Sigmoid colon (tissue), 7 donors: Measurements from ENCODE around the gene LAD1. TPM values are rescaled to one million over a fixed set of nuclear protein-coding genes. Genes with fewer than 3 reads are reported as not detected.

Source experiments
- DNase-seq: peaks from one replicate; pipeline ENCODE4 v3.0.0-alpha.2; 2019
- H3K27ac ChIP-seq, 4 donors: fragments of 200-600 bp; sonication (generic); one replicate each; pipeline ENCODE4 v1.5.1; 2016 to 2019; ENCODE audit warnings: mild to moderate bottlenecking in 1 of 4
- H3K27me3 ChIP-seq, 3 donors: fragments of 200-600 bp; sonication (generic); one replicate each; pipeline ENCODE4 v1.5.1; 2019; ENCODE audit warnings: mild to moderate bottlenecking in 1 of 3
- H3K36me3 ChIP-seq, 4 donors: fragments of 200-600 bp; sonication (generic); one replicate each; pipeline ENCODE4 v1.5.1; 2016 to 2019
- H3K4me1 ChIP-seq, 4 donors: fragments of 200-600 bp; sonication (generic); one replicate each; pipeline ENCODE4 v1.5.1; 2017 to 2019
- H3K4me3 ChIP-seq, 4 donors: fragments of 200-600 bp; sonication (generic); one replicate each; pipeline ENCODE4 v1.5.1; 2017 to 2019; ENCODE audit warnings: mild to moderate bottlenecking in 2 of 4, moderate library complexity in 1 of 4
- H3K9me3 ChIP-seq, 4 donors: fragments of 200-600 bp in 3 of 4; sonication (generic) in 3 of 4; one replicate each; pipeline versions ENCODE4 v1.5.1 to v1.6.1; 2013 to 2019
- CTCF ChIP-seq, 4 experiments: fragments of 450-650 bp in 3 of 4; fragments of 200-600 bp in 1 of 4; IDR thresholded peaks; one replicate each; pipeline ENCODE4 v1.5.1; 2016 to 2019; ENCODE audit warnings: antibody characterized with exemption in 4 of 4, mild to moderate bottlenecking in 3 of 4, moderate library complexity in 2 of 4
- EP300 ChIP-seq, 4 donors: sonication (generic); formaldehyde crosslinking; IDR thresholded peaks; one replicate each; pipeline ENCODE4 v1.6.1; 2017; ENCODE audit warnings: antibody characterized with exemption in 4 of 4
- POLR2A ChIP-seq, 2 donors: fragments of 450-650 bp; IDR thresholded peaks; one replicate each; pipeline ENCODE4 v1.6.1; 2016; ENCODE audit warnings: antibody characterized with exemption in 2 of 2, mild to moderate bottlenecking in 2 of 2, moderate library complexity in 2 of 2
- POLR2AphosphoS5 ChIP-seq, 4 donors: sonication (generic); formaldehyde crosslinking; IDR thresholded peaks; one replicate each; pipeline ENCODE4 v1.6.1; 2017; ENCODE audit warnings: antibody characterized with exemption in 4 of 4
- WGBS, 2 donors: extraction: QIAGEN DNeasy Blood & Tissue Kit; methylation state at CpG; one replicate each; pipeline ENCODE4 v1.1.7; 2013; 5-methylcytosine and 5-hydroxymethylcytosine counted together
- intact Hi-C: fragments of 100-400 bp; cut with DNase I; formaldehyde crosslinking; loops from one replicate; pipeline ENCODE4 v1.15.1; 2023
- polyA plus RNA-seq, 3 donors: library from polyadenylated mRNA; stranded (reverse); fragments of 200-250 nt; gene quantifications; one replicate each; pipeline ENCODE4 v1.2.3, GENCODE V29; 2013
- total RNA-seq, 4 donors: library from RNA; depleted of rRNA; stranded (reverse); fragments of >200 nt; gene quantifications; one replicate each; pipeline ENCODE4 v1.1.0, GENCODE V29; 2016
- donor health status: healthy with polysubstance abuse.
- donor health status: Bipolar disorder and iron deficiency.
- donor health status: healthy.

Gene LAD1
- total and polyA plus RNA-seq, 7 donors = 63.7 to 151 (median 102) TPM; not detected in 4

GRCh38 chr1:201360901-201361651 is 38.0 kb downstream of the LAD1 start:
- H3K4me1 ChIP-seq = no peaks in the 10 kb centered on the region
- intact Hi-C loops = loop anchor here (1.0 kb wide), 1 partner anchor 107 kb away; no protein-coding TSS in a partner anchor
- WGBS, 2 donors = 76 to 84% methylated on average over 15 of the region's 15 CpGs

GRCh38 chr1:201360486-201360885 is 38.6 kb downstream of the LAD1 start:
- Histone ChIP-seq H3K27ac (no peak overlapping the region), H3K4me3 (no peak overlapping the region), H3K9me3 (no peaks in the 10 kb centered on the region), H3K36me3 (no peaks in the 10 kb centered on the region), H3K4me1 (no peaks in the 10 kb centered on the region), H3K27me3 (no peaks in the 10 kb centered on the region)
- intact Hi-C loops = no loop called here
- no peak for DNase-seq
- TF ChIP-seq POLR2A (IDR thresholded peaks at IDR 0.05) = no peak
- no peak for TF ChIP-seq EP300 (IDR thresholded peaks at IDR 0.05)
- no peak for TF ChIP-seq POLR2AphosphoS5 (IDR thresholded peaks at IDR 0.05)
- no peak for TF ChIP-seq CTCF (IDR thresholded peaks at IDR 0.05)
- WGBS, 2 donors = 73 to 86% methylated on average over 7 of the region's 7 CpGs

More at GRCh38 chr1:201360901-201361651, 38.0 kb downstream of the LAD1 start:
- no peaks in the 10 kb centered on the region for H3K36me3 ChIP-seq
- H3K27ac ChIP-seq = no peak overlapping the region
- no peaks in the 10 kb centered on the region for H3K27me3 ChIP-seq
- no peak overlapping the region for H3K4me3 ChIP-seq
- no peak for DNase-seq
- H3K9me3 ChIP-seq = no peaks in the 10 kb centered on the region
- TF ChIP-seq EP300 (IDR thresholded peaks at IDR 0.05) (no peak), CTCF (IDR thresholded peaks at IDR 0.05) (no peak), POLR2A (IDR thresholded peaks at IDR 0.05) (no peak), POLR2AphosphoS5 (IDR thresholded peaks at IDR 0.05) (no peak)

GRCh38 chr1:201359873-201360210 is 39.3 kb downstream of the LAD1 start:
- no peak overlapping the region for H3K27ac ChIP-seq
- WGBS, 2 donors = 89 to 92% methylated on average over 2 of the region's 2 CpGs
- no peak for TF ChIP-seq EP300 (IDR thresholded peaks at IDR 0.05)
- TF ChIP-seq CTCF (IDR thresholded peaks at IDR 0.05) = no peak
- no peak for TF ChIP-seq POLR2A (IDR thresholded peaks at IDR 0.05)
- TF ChIP-seq POLR2AphosphoS5 (IDR thresholded peaks at IDR 0.05) = no peak
- intact Hi-C loops = no loop called here
- no peaks in the 10 kb centered on the region for H3K9me3 ChIP-seq
- no peaks in the 10 kb centered on the region for H3K4me1 ChIP-seq
- H3K4me3 ChIP-seq = no peak overlapping the region
- no peaks in the 10 kb centered on the region for H3K36me3 ChIP-seq
- no peak for DNase-seq
- H3K27me3 ChIP-seq = no peaks in the 10 kb centered on the region

GRCh38 chr1:201359031-201359872 is 39.9 kb downstream of the LAD1 start:
- DNase-seq = no peak
- no peaks in the 10 kb centered on the region for H3K9me3 ChIP-seq
- WGBS, 2 donors = 79 to 88% methylated on average over 18 of the region's 18 CpGs
- no peaks in the 10 kb centered on the region for H3K4me1 ChIP-seq
- no peak overlapping the region for H3K27ac ChIP-seq
- no peak overlapping the region for H3K4me3 ChIP-seq
- TF ChIP-seq POLR2A (IDR thresholded peaks at IDR 0.05) (no peak), EP300 (IDR thresholded peaks at IDR 0.05) (no peak), POLR2AphosphoS5 (IDR thresholded peaks at IDR 0.05) (no peak), CTCF (IDR thresholded peaks at IDR 0.05) (no peak)
- no peaks in the 10 kb centered on the region for H3K27me3 ChIP-seq
- H3K36me3 ChIP-seq = no peaks in the 10 kb centered on the region
- intact Hi-C loops = no loop called here
